K562 (cell line): ENCODE measurements around the gene C1QA. TPM values are rescaled to one million over a fixed set of nuclear protein-coding genes. Genes with fewer than 3 reads are reported as not detected.

Source experiments
- ARNT ChIP-seq, 2 experiments: fragments of 450-650 bp; IDR thresholded peaks; 2 replicates each; pipeline ENCODE4 v1.6.1; 2016; ENCODE audit warnings: mild to moderate bottlenecking in 1 of 2
- ERF ChIP-seq: fragments of 450-650 bp; formaldehyde crosslinking; IDR thresholded peaks from 2 replicates; pipeline ENCODE4 v1.4.0; 2020; ENCODE audit warnings: mild to moderate bottlenecking, mixed read lengths
- FUS ChIP-seq: fragments of 200-400 bp; formaldehyde crosslinking; optimal IDR thresholded peaks from 2 replicates; pipeline ENCODE3; 2017; ENCODE audit warnings: low read depth, low read length
- MTA2 ChIP-seq: fragments of 450-650 bp; IDR thresholded peaks from 2 replicates; pipeline ENCODE4 v1.6.1; 2016; ENCODE audit warnings: low read depth
- TCFL5 ChIP-seq: fragments of 250-450 bp; sonication (Bioruptor Pico); conservative IDR thresholded peaks from 2 replicates; pipeline ENCODE4 v1.6.1; 2021; ENCODE audit warnings: mild to moderate bottlenecking, moderate library complexity, matching md5 sums
- ZNF197 ChIP-seq: fragments of 200-800 bp; sonication (Bioruptor generic); IDR thresholded peaks from 2 replicates; pipeline ENCODE4 v1.6.1; 2016; ENCODE audit warnings: low read depth, missing genetic modification characterization, missing compliant biosample characterization
- polyA plus RNA-seq, 8 experiments: library from polyadenylated mRNA; depleted of rRNA in 4 of 8; stranded (reverse) in 5 of 8; unstranded in 3 of 8; fragments of >200 nt; fragmentation: Nextera tagmentation in 2 of 8; fragmentation: Illumina TruSeq in 1 of 8; extraction: Ambion mirVana in 2 of 8; extraction: Trizol in 1 of 8; gene quantifications; 2 replicates each; pipeline versions ENCODE4 v1.2.1 to v1.2.3, GENCODE V29; 2011 to 2014; ENCODE audit warnings: inconsistent platforms in 1 of 8, missing spikeins in 1 of 8
- total RNA-seq, 7 experiments: library from RNA; depleted of rRNA in 6 of 7; stranded (reverse); fragments of >200 nt in 6 of 7; fragmentation: Illumina TruSeq in 2 of 7; extraction: Trizol in 2 of 7; gene quantifications; 2 replicates each; pipeline versions ENCODE4 v1.2.1 to v1.2.3, GENCODE V29; 2011 to 2021; ENCODE audit warnings: low replicate concordance in 1 of 7
- TF ChIP-seq, protein P1 (sequence below), 2 experiments: IDR thresholded peaks; 2 replicates each; pipeline ENCODE4 v1.6.1; 2011; ENCODE audit warnings: borderline replicate concordance in 1 of 2, control low read depth in 1 of 2, low read depth in 1 of 2, low read length in 1 of 2, mild to moderate bottlenecking in 1 of 2, mixed read lengths in 1 of 2, moderate library complexity in 1 of 2; ENCODE audit not compliant: insufficient read depth in 1 of 2, insufficient read length in 1 of 2, poor library complexity in 1 of 2, severe bottlenecking in 1 of 2; ENCODE audit errors: extremely low read depth in 1 of 2
- TF ChIP-seq, protein P2 (sequence below): fragments of 250-450 bp; sonication (Bioruptor Pico); IDR thresholded peaks from 2 replicates; pipeline ENCODE4 v1.5.0; 2021; ENCODE audit warnings: mild to moderate bottlenecking, borderline replicate concordance
- TF ChIP-seq, protein P3 (sequence below): fragments of 250-450 bp; sonication (Bioruptor Pico); IDR thresholded peaks from 2 replicates; pipeline ENCODE4 v1.4.0; 2020; ENCODE audit warnings: mild to moderate bottlenecking, moderate library complexity
- TF ChIP-seq, protein P4 (sequence below): IDR thresholded peaks from 2 replicates; pipeline ENCODE4 v1.6.1; 2011; ENCODE audit not compliant: insufficient read length; ENCODE audit errors: extremely low read depth
- TF ChIP-seq, protein P5 (sequence below): fragments of 450-650 bp; IDR thresholded peaks from 2 replicates; pipeline ENCODE4 v1.6.1; 2017; ENCODE audit warnings: antibody characterized with exemption, mild to moderate bottlenecking

C1QA gene
- total and polyA plus RNA-seq, 9 of the 15 experiments (the other 6 are each of a cell fraction or from before 2014, with no cell fraction given), result 0.71 TPM; not detected in 8

DNA sequence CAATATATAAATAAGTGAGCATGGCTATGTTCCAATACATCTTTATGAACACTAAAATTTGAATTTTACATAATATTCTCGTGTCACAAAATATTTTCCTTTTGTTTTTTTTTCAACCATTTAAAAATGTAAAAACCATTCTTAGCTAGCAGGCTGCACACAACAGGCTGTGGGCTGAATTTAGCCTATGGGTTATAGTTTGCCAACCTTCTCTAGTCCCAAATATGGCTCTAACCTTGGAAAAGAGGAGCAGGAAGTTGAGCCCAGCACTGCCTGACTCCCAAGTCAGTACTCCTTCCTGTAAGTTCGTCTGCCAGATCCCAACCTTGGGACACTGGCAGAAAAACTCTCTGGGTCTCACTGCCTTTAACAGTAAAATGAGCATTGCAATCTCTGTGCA is 30.0 kb downstream of the C1QA start (continued):
- TF ChIP-seq, protein P1, sequence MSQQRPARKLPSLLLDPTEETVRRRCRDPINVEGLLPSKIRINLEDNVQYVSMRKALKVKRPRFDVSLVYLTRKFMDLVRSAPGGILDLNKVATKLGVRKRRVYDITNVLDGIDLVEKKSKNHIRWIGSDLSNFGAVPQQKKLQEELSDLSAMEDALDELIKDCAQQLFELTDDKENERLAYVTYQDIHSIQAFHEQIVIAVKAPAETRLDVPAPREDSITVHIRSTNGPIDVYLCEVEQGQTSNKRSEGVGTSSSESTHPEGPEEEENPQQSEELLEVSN (IDR thresholded peaks at IDR 0.05; ENCODE audit: borderline replicate concordance in 1 of 2, extremely low read depth in 1 of 2, insufficient read depth in 1 of 2, insufficient read length in 1 of 2, low read depth in 1 of 2, low read length in 1 of 2, poor library complexity in 1 of 2, severe bottlenecking in 1 of 2), result no peak
- TF ChIP-seq ARNT (IDR thresholded peaks at IDR 0.05) (no peak), TCFL5 (CRISPR knock-in tag) (no peak), ERF (CRISPR knock-in tag) (no peak), FUS (no peak), ZNF197 (CRISPR knock-in tag) (no peak), MTA2 (no peak)
- TF ChIP-seq, protein P2, sequence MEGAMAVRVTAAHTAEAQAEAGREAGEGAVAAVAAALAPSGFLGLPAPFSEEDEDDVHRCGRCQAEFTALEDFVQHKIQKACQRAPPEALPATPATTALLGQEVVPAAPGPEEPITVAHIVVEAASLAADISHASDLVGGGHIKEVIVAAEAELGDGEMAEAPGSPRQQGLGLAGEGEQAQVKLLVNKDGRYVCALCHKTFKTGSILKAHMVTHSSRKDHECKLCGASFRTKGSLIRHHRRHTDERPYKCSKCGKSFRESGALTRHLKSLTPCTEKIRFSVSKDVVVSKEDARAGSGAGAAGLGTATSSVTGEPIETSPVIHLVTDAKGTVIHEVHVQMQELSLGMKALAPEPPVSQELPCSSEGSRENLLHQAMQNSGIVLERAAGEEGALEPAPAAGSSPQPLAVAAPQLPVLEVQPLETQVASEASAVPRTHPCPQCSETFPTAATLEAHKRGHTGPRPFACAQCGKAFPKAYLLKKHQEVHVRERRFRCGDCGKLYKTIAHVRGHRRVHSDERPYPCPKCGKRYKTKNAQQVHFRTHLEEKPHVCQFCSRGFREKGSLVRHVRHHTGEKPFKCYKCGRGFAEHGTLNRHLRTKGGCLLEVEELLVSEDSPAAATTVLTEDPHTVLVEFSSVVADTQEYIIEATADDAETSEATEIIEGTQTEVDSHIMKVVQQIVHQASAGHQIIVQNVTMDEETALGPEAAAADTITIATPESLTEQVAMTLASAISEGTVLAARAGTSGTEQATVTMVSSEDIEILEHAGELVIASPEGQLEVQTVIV (CRISPR knock-in tag), result no peak
- TF ChIP-seq, protein P3, sequence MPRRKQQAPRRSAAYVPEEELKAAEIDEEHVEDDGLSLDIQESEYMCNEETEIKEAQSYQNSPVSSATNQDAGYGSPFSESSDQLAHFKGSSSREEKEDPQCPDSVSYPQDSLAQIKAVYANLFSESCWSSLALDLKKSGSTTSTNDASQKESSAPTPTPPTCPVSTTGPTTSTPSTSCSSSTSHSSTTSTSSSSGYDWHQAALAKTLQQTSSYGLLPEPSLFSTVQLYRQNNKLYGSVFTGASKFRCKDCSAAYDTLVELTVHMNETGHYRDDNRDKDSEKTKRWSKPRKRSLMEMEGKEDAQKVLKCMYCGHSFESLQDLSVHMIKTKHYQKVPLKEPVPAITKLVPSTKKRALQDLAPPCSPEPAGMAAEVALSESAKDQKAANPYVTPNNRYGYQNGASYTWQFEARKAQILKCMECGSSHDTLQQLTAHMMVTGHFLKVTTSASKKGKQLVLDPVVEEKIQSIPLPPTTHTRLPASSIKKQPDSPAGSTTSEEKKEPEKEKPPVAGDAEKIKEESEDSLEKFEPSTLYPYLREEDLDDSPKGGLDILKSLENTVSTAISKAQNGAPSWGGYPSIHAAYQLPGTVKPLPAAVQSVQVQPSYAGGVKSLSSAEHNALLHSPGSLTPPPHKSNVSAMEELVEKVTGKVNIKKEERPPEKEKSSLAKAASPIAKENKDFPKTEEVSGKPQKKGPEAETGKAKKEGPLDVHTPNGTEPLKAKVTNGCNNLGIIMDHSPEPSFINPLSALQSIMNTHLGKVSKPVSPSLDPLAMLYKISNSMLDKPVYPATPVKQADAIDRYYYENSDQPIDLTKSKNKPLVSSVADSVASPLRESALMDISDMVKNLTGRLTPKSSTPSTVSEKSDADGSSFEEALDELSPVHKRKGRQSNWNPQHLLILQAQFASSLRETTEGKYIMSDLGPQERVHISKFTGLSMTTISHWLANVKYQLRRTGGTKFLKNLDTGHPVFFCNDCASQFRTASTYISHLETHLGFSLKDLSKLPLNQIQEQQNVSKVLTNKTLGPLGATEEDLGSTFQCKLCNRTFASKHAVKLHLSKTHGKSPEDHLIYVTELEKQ (CRISPR knock-in tag), result no peak
- TF ChIP-seq, protein P4, sequence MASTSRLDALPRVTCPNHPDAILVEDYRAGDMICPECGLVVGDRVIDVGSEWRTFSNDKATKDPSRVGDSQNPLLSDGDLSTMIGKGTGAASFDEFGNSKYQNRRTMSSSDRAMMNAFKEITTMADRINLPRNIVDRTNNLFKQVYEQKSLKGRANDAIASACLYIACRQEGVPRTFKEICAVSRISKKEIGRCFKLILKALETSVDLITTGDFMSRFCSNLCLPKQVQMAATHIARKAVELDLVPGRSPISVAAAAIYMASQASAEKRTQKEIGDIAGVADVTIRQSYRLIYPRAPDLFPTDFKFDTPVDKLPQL, result no peak
- TF ChIP-seq, protein P5, sequence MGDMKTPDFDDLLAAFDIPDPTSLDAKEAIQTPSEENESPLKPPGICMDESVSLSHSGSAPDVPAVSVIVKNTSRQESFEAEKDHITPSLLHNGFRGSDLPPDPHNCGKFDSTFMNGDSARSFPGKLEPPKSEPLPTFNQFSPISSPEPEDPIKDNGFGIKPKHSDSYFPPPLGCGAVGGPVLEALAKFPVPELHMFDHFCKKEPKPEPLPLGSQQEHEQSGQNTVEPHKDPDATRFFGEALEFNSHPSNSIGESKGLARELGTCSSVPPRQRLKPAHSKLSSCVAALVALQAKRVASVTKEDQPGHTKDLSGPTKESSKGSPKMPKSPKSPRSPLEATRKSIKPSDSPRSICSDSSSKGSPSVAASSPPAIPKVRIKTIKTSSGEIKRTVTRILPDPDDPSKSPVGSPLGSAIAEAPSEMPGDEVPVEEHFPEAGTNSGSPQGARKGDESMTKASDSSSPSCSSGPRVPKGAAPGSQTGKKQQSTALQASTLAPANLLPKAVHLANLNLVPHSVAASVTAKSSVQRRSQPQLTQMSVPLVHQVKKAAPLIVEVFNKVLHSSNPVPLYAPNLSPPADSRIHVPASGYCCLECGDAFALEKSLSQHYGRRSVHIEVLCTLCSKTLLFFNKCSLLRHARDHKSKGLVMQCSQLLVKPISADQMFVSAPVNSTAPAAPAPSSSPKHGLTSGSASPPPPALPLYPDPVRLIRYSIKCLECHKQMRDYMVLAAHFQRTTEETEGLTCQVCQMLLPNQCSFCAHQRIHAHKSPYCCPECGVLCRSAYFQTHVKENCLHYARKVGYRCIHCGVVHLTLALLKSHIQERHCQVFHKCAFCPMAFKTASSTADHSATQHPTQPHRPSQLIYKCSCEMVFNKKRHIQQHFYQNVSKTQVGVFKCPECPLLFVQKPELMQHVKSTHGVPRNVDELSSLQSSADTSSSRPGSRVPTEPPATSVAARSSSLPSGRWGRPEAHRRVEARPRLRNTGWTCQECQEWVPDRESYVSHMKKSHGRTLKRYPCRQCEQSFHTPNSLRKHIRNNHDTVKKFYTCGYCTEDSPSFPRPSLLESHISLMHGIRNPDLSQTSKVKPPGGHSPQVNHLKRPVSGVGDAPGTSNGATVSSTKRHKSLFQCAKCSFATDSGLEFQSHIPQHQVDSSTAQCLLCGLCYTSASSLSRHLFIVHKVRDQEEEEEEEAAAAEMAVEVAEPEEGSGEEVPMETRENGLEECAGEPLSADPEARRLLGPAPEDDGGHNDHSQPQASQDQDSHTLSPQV, result no peak
